GM19452 (cell line): Measurements from ENCODE around the gene ADARB2.
A peak's percentile ranks its signal among the peaks of the same experiment; 100 is the strongest.
"Not testable (repeated sequence)": the region's sequence is repeated elsewhere in the genome, so short reads cannot be mapped to it uniquely, and the experiment has no call there.

Experiments
- ATAC-seq: cut with Tn5 transposase; IDR thresholded peaks from one replicate; pipeline ENCODE4 v1.9.1; 2021; ENCODE audit not compliant: unreplicated experiment

Gene ADARB2

GRCh38 chr10:1737222-1738061, at the start of gene ADARB2:
Gene ADARB2 (minus strand): TSS chr10:1737525.
- peak; percentile 59 for ATAC-seq

GRCh38 chr10:1785835-1786234, 48.5 kb upstream of the ADARB2 start:
- ATAC-seq, result no peak

GRCh38 chr10:1782841-1783240, 45.5 kb upstream of the ADARB2 start:
- ATAC-seq, result no peak

- no peak for ATAC-seq
These were observed 42.5 kb upstream of the ADARB2 start for GRCh38 chr10:1779796-1780195.

GRCh38 chr10:1778375-1778969, 41.1 kb upstream of the ADARB2 start:
- no peak for ATAC-seq

- no peak for ATAC-seq
These were observed 38.9 kb upstream of the ADARB2 start for GRCh38 chr10:1776127-1776662.

- no peak for ATAC-seq
These were observed 37.5 kb upstream of the ADARB2 start for GRCh38 chr10:1774796-1775195.

- ATAC-seq, result not testable (repeated sequence)
These were observed 35.9 kb upstream of the ADARB2 start for GRCh38 chr10:1773204-1773603.

- no peak for ATAC-seq
These were observed 28.7 kb upstream of the ADARB2 start for GRCh38 chr10:1766049-1766448.

- ATAC-seq, result no peak
These were observed 24.8 kb upstream of the ADARB2 start for GRCh38 chr10:1762076-1762475.

- no peak for ATAC-seq
These were observed 17.3 kb upstream of the ADARB2 start for GRCh38 chr10:1754506-1755153.

- ATAC-seq, result no peak
These were observed 14.8 kb upstream of the ADARB2 start for GRCh38 chr10:1752153-1752552.

- no peak for ATAC-seq
These were observed 10.3 kb upstream of the ADARB2 start for GRCh38 chr10:1747590-1748157.

- ATAC-seq, result no peak
These were observed 9.5 kb upstream of the ADARB2 start for GRCh38 chr10:1746796-1747195.

GRCh38 chr10:1745780-1746456, 8.6 kb upstream of the ADARB2 start:
- no peak for ATAC-seq

GRCh38 chr10:1744524-1744923, 7.2 kb upstream of the ADARB2 start:
- no peak for ATAC-seq

- ATAC-seq, result no peak
These were observed 5.8 kb upstream of the ADARB2 start for GRCh38 chr10:1743141-1743540.

GRCh38 chr10:1741450-1741849, 4.1 kb upstream of the ADARB2 start:
- ATAC-seq, result no peak

- no peak for ATAC-seq
These were observed 2.4 kb upstream of the ADARB2 start for GRCh38 chr10:1739751-1740150.

- ATAC-seq, result no peak
These were observed 1.6 kb upstream of the ADARB2 start for GRCh38 chr10:1738950-1739349.

- no peak for ATAC-seq
These were observed 428 bp downstream of the ADARB2 start for GRCh38 chr10:1736972-1737221.
